ENCODE data around the gene SMO. TPM values are rescaled to one million over a fixed set of nuclear protein-coding genes. Genes with fewer than 3 reads are reported as not detected.

SMO gene
- total and polyA plus RNA-seq, 2 donors (not counting 3 experiments of a cell fraction or from before 2014, with no cell fraction given), result 13.2 to 16.5 TPM

GRCh38 chr7:129224251-129225205 is 36.1 kb downstream of the SMO start, which contains the start of gene AHCYL2:
TSS of gene AHCYL2 (plus strand) at chr7:129225030.
- peak; percentile 32 for TF ChIP-seq POLR2AphosphoS5 (IDR thresholded peaks at IDR 0.05; ENCODE audit: insufficient read depth, low read depth, low read length)
- no peak for TF ChIP-seq MYC (IDR thresholded peaks at IDR 0.05; ENCODE audit: low read depth, low read length)
- TF ChIP-seq EZH2 (IDR thresholded peaks at IDR 0.05; ENCODE audit: borderline replicate concordance, low read depth, low read length, severe bottlenecking), result no peak
- TF ChIP-seq GATA2 (IDR thresholded peaks at IDR 0.05; ENCODE audit: insufficient read depth, insufficient read length, low read depth, low read length), result no peak
- no peak for TF ChIP-seq FOS (IDR thresholded peaks at IDR 0.05; ENCODE audit: borderline replicate concordance, insufficient read depth, low read length)
- TF ChIP-seq POLR2A (IDR thresholded peaks at IDR 0.05; ENCODE audit: low read depth, low read length), result no peak
- TF ChIP-seq JUN (IDR thresholded peaks at IDR 0.05; ENCODE audit: borderline replicate concordance, insufficient read depth, insufficient read length, low read depth), result no peak
- peak; percentile 90 for TF ChIP-seq MAX (IDR thresholded peaks at IDR 0.05; ENCODE audit: insufficient read depth, insufficient read length)
- no peak for TF ChIP-seq CTCF (IDR thresholded peaks at IDR 0.05; ENCODE audit: extremely low read depth in 1 of 2, insufficient read depth in 1 of 2, low read depth in 1 of 2, low read length in 2 of 2)
- Histone ChIP-seq H3K4me1 (ENCODE audit: control insufficient read depth, extremely low read depth, insufficient read depth, low read length) (peaks cover 22% of the 10 kb centered on the region), H3K9ac (replicated peaks; ENCODE audit: extremely low read depth, insufficient read depth, low read length) (peak within 1 kb of the TSS; percentile 96), H3K9me1 (replicated peaks; ENCODE audit: control insufficient read depth, extremely low read depth, insufficient read depth, low read length) (no peaks in the 10 kb centered on the region), H3K79me2 (ENCODE audit: control insufficient read depth, insufficient read depth, low read length) (peaks cover 2% of the 10 kb centered on the region), H3K27ac (ENCODE audit: insufficient read depth, low read depth, low read length) (peak within 1 kb of the TSS; percentile 92), H3K4me3 (replicated peaks in 1 of 3; ENCODE audit: insufficient read depth in 1 of 3, low read depth in 1 of 3, low read length in 3 of 3) (peak within 1 kb of the TSS; percentile 74 to 94 (median 79)), H3K27me3 (ENCODE audit: control insufficient read depth in 2 of 2, insufficient read depth in 2 of 2, low read length in 2 of 2) (no peaks in the 10 kb centered on the region), H3K9me3 (replicated peaks; ENCODE audit: control insufficient read depth, insufficient read depth, low read length) (no peaks in the 10 kb centered on the region), H3K36me3 (ENCODE audit: control insufficient read depth in 2 of 2, extremely low read depth in 1 of 2, insufficient read depth in 2 of 2, low read length in 2 of 2) (no peaks in the 10 kb centered on the region), H2AFZ (ENCODE audit: low read depth, low read length) (peak within 1 kb of the TSS; percentile 99), H3K4me2 (ENCODE audit: insufficient read depth, low read length) (peak within 1 kb of the TSS; percentile 90), H4K20me1 (replicated peaks; ENCODE audit: control insufficient read depth, extremely low read depth, insufficient read depth, low read length) (no peaks in the 10 kb centered on the region)
- dilution Hi-C loops (cut with MboI; ENCODE audit: extremely low pct_ligation_motif_present, low sequenced_read_pairs) (no loop called here), intact Hi-C loops (cut with micrococcal nuclease) (loop anchor here (1.0 kb wide), 1 partner anchor 47 kb away; no protein-coding TSS in a partner anchor)
- ChIA-PET POLR2A (no interaction called here), CTCF (interaction anchor here (0.6 to 3.0 kb wide), 11 partner anchors 14 to 240 kb away, joined by 3 to 30 read pairs (median 4); no protein-coding TSS in a partner anchor)
- FAIRE-seq (peak; percentile 90), DNase-seq (ENCODE audit: low read depth, low spot score) (peak; percentile 98)
- TSS peak; percentile 78 for BruUV-seq (replicated peaks)

All from endothelial cell of umbilical vein (primary cell).